GM18951 (cell line): Measurements from ENCODE around the gene ALPL.

Source experiments
- POLR2A ChIP-seq: IDR thresholded peaks from 4 replicates; pipeline ENCODE4 v1.6.1; 2011; ENCODE audit warnings: mild to moderate bottlenecking; ENCODE audit not compliant: insufficient read length, insufficient read depth; ENCODE audit errors: extremely low read depth
- in situ Hi-C: fragments of 300-500 bp; cut with MboI; formaldehyde crosslinking; loops from one replicate; pipeline ENCODE4 v1.12.0; 2022; ENCODE audit warnings: low sequenced_read_pairs, mixed read lengths, inconsistent platforms; ENCODE audit not compliant: unreplicated experiment

Gene ALPL

GRCh38 chr1:21495225-21495820 lies 13.9 kb upstream of the ALPL start:
- TF ChIP-seq POLR2A = no peak
- in situ Hi-C loops = no loop called here

GRCh38 chr1:21496063-21496462 lies 13.2 kb upstream of the ALPL start:
- in situ Hi-C loops = no loop called here
- TF ChIP-seq POLR2A = no peak

GRCh38 chr1:21496886-21497285 lies 12.3 kb upstream of the ALPL start:
- TF ChIP-seq POLR2A = no peak
- in situ Hi-C loops = no loop called here

- no peak for TF ChIP-seq POLR2A
- in situ Hi-C loops = no loop called here
Observed at GRCh38 chr1:21497466-21498061, 11.7 kb upstream of the ALPL start.

- in situ Hi-C loops = no loop called here
- TF ChIP-seq POLR2A = no peak
Observed at GRCh38 chr1:21499283-21499950, 9.8 kb upstream of the ALPL start.

GRCh38 chr1:21503706-21504377 lies 5.4 kb upstream of the ALPL start:
- TF ChIP-seq POLR2A = no peak
- in situ Hi-C loops = no loop called here

- no peak for TF ChIP-seq POLR2A
- in situ Hi-C loops = no loop called here
Observed at GRCh38 chr1:21506804-21507203, 2.4 kb upstream of the ALPL start.

GRCh38 chr1:21507511-21508270 lies 1.5 kb upstream of the ALPL start:
- in situ Hi-C loops = no loop called here
- no peak for TF ChIP-seq POLR2A

GRCh38 chr1:21508580-21509350 lies 458 bp upstream of the ALPL start:
- no peak for TF ChIP-seq POLR2A

GRCh38 chr1:21510113-21510493 lies 880 bp downstream of the ALPL start:
- no peak for TF ChIP-seq POLR2A
- in situ Hi-C loops = no loop called here

More at GRCh38 chr1:21508580-21509350, 458 bp upstream of the ALPL start:
- in situ Hi-C loops = no loop called here

GRCh38 chr1:21510885-21511578 lies 1.8 kb downstream of the ALPL start:
- in situ Hi-C loops = no loop called here
- TF ChIP-seq POLR2A = no peak
